K562 (cell line): ENCODE results near the gene ADIG. TPM values are rescaled to one million over a fixed set of nuclear protein-coding genes. Genes with fewer than 3 reads are reported as not detected.

ENCODE experiments used
- ATAC-seq: fragments of 200-7000 bp; cut with Tn5 transposase; 3 replicates; pipeline ENCODE4 v1.9.1; 2020; ENCODE audit warnings: moderate library complexity
- BruUV-seq: library from RNA; stranded (reverse); fragments of 400-500 nt; replicated peaks from 2 replicates; lab custom pipeline; 2021; lab: Mats Ljungman, UMichigan
- CTCF ChIA-PET: fragments of 300-600 bp; formaldehyde crosslinking; extraction: SDS; loops from one replicate; lab custom pipeline; 2021; ENCODE audit warnings: low intra/inter-chr PET ratio; lab: Yijun Ruan, JAX
- POLR2A ChIA-PET: fragments of 300-600, 350-650 bp; sonication (Branson Sonifier 250); formaldehyde crosslinking; extraction: SDS; loops from one replicate; lab custom pipeline; 2021; ENCODE audit warnings: antibody characterized with exemption, inconsistent platforms; lab: Yijun Ruan, JAX
- DNase-seq, 4 experiments: peaks; one replicate each; pipeline versions ENCODE4 v3.0.0 to v3.0.0-alpha.2; 2011 to 2018; ENCODE audit warnings: low spot score in 3 of 4, mixed read lengths in 3 of 4; ENCODE audit errors: extremely low read depth in 1 of 4
- FAIRE-seq: peaks from 2 replicates; lab custom pipeline; 2011; peaks lifted over from hg19 to GRCh38; lab: Jason Lieb, UNC
- H2AFZ ChIP-seq: 2 replicates; pipeline ENCODE4 v1.6.0; 2011; ENCODE audit warnings: low read depth, low read length, control low read depth, inconsistent platforms
- H3K27ac ChIP-seq: fragments of 200-600 bp; 3 replicates; pipeline ENCODE4 v1.8.0; 2011; ENCODE audit warnings: low read depth, mild to moderate bottlenecking, control low read depth, inconsistent platforms, low read length, moderate library complexity, mixed read lengths; ENCODE audit errors: extremely low read depth
- H3K27me3 ChIP-seq, 2 experiments: fragments of 300-600 bp in 1 of 2; 2 replicates in 1 of 2; 3 replicates in 1 of 2; pipeline versions ENCODE4 v1.6.0 to v1.8.0; 2011; ENCODE audit warnings: inconsistent platforms in 2 of 2, low read length in 2 of 2, mild to moderate bottlenecking in 1 of 2, mixed read lengths in 1 of 2, moderate library complexity in 1 of 2; ENCODE audit not compliant: control insufficient read depth in 2 of 2, insufficient read depth in 2 of 2
- H3K36me3 ChIP-seq: fragments of 300-600 bp; 3 replicates; pipeline ENCODE4 v1.8.0; 2011; ENCODE audit warnings: mild to moderate bottlenecking, low read length, inconsistent platforms; ENCODE audit not compliant: control insufficient read depth, insufficient read depth
- H3K4me1 ChIP-seq, 2 experiments: fragments of 200-600 bp in 1 of 2; replicated peaks in 1 of 2; 2 replicates in 1 of 2; 3 replicates in 1 of 2; pipeline versions ENCODE4 v1.5.1 to v1.8.0; 2011; ENCODE audit warnings: inconsistent platforms in 2 of 2, low read length in 2 of 2, mild to moderate bottlenecking in 1 of 2, mixed read lengths in 1 of 2, moderate library complexity in 1 of 2; ENCODE audit not compliant: control insufficient read depth in 2 of 2, insufficient read depth in 2 of 2
- H3K4me2 ChIP-seq: 2 replicates; pipeline ENCODE4 v1.6.1; 2011; ENCODE audit warnings: low read length, control low read depth, inconsistent platforms, mixed read lengths; ENCODE audit not compliant: insufficient read depth
- H3K4me3 ChIP-seq: fragments of 200-600 bp; sonication (generic), shearing (Covaris generic); 2 replicates; pipeline ENCODE4 v1.5.1; 2016; ENCODE audit warnings: control low read depth, inconsistent platforms
- H3K79me2 ChIP-seq: fragments of 200-600 bp; 3 replicates; pipeline ENCODE4 v1.8.0; 2011; ENCODE audit warnings: low read length, inconsistent platforms; ENCODE audit not compliant: control insufficient read depth, insufficient read depth
- H3K9ac ChIP-seq, 2 experiments: 2 replicates each; pipeline versions ENCODE4 v1.6.0 to v1.6.1; 2011; ENCODE audit warnings: low read depth in 2 of 2, low read length in 2 of 2, control low read depth in 1 of 2, inconsistent platforms in 1 of 2, mild to moderate bottlenecking in 1 of 2, mixed read lengths in 1 of 2; ENCODE audit not compliant: insufficient read depth in 1 of 2
- H3K9me1 ChIP-seq: one replicate; pipeline ENCODE4 v1.6.0; 2011; ENCODE audit warnings: inconsistent platforms, mild to moderate bottlenecking, low read length, moderate library complexity; ENCODE audit not compliant: control insufficient read depth, insufficient read depth
- H3K9me3 ChIP-seq: replicated peaks from 2 replicates; pipeline ENCODE4 v1.5.1; 2011; ENCODE audit warnings: low read depth, low read length, inconsistent platforms; ENCODE audit not compliant: control insufficient read depth, insufficient read depth
- H4K20me1 ChIP-seq: replicated peaks from 2 replicates; pipeline ENCODE4 v1.6.1; 2011; ENCODE audit warnings: low read length, inconsistent platforms, mixed read lengths; ENCODE audit not compliant: control insufficient read depth, insufficient read depth
- HMGN3 ChIP-seq: IDR thresholded peaks from 2 replicates; pipeline ENCODE4 v1.6.1; 2011; ENCODE audit warnings: borderline replicate concordance, low read depth, mild to moderate bottlenecking, mixed read lengths, low read length; ENCODE audit not compliant: insufficient read length; ENCODE audit errors: extremely low read depth
- HSF4 ChIP-seq: fragments of 250-450 bp; sonication (Bioruptor Pico); IDR thresholded peaks from 2 replicates; pipeline ENCODE4 v2.1.2; 2022; ENCODE audit warnings: mild to moderate bottlenecking, moderate library complexity, borderline replicate concordance
- KLF6 ChIP-seq: fragments of 250-450 bp; sonication (Bioruptor Pico); IDR thresholded peaks from 2 replicates; pipeline ENCODE4 v1.4.0; 2020; ENCODE audit warnings: mild to moderate bottlenecking, moderate library complexity, borderline replicate concordance
- MTA3 ChIP-seq: fragments of 450-650 bp; formaldehyde crosslinking; IDR thresholded peaks from 2 replicates; pipeline ENCODE4 v1.6.1; 2017; ENCODE audit warnings: mild to moderate bottlenecking, borderline replicate concordance
- NCOA2 ChIP-seq, 2 experiments: fragments of 450-650 bp; IDR thresholded peaks; 2 replicates each; pipeline ENCODE4 v1.6.1; 2018; ENCODE audit warnings: mild to moderate bottlenecking in 2 of 2, moderate library complexity in 1 of 2; ENCODE audit not compliant: partially characterized antibody in 2 of 2
- NELFE ChIP-seq: IDR thresholded peaks from 2 replicates; pipeline ENCODE4 v1.6.1; 2011; ENCODE audit warnings: mild to moderate bottlenecking; ENCODE audit not compliant: insufficient read depth, insufficient read length
- RAD51 ChIP-seq: fragments of 450-650 bp; IDR thresholded peaks from 2 replicates; pipeline ENCODE4 v1.7.1; 2016; ENCODE audit warnings: low read depth, mild to moderate bottlenecking, borderline replicate concordance
- TOE1 ChIP-seq, 2 experiments: fragments of 450-650 bp in 1 of 2; sonication (generic) in 1 of 2; formaldehyde crosslinking in 1 of 2; IDR thresholded peaks; 2 replicates each; pipeline versions ENCODE4 v1.7.1 to v1.8.0; 2016 to 2022; ENCODE audit warnings: borderline replicate concordance in 2 of 2, mild to moderate bottlenecking in 2 of 2, antibody characterized with exemption in 1 of 2, inconsistent platforms in 1 of 2, low read depth in 1 of 2, missing genetic modification reagents in 1 of 2, moderate library complexity in 1 of 2
- ZNF175 ChIP-seq: fragments of 200-800 bp; sonication (Bioruptor generic); IDR thresholded peaks from 2 replicates; pipeline ENCODE4 v1.6.1; 2016; ENCODE audit warnings: low read depth, mild to moderate bottlenecking, missing genetic modification characterization, missing compliant biosample characterization
- ZNF584 ChIP-seq: fragments of 200-800 bp; sonication (Bioruptor generic); IDR thresholded peaks from 2 replicates; pipeline ENCODE4 v1.6.1; 2016; ENCODE audit warnings: low read depth, mild to moderate bottlenecking, missing genetic modification characterization, missing compliant biosample characterization
- WGBS: fragments of 100-300 bp; shearing (Covaris generic); methylation state at CpG from one replicate; pipeline ENCODE4 v1.1.6; 2016; ENCODE audit warnings: low coverage, mixed read lengths; ENCODE audit not compliant: insufficient coverage; ENCODE audit errors: missing lambda C conversion rate; 5-methylcytosine and 5-hydroxymethylcytosine counted together
- in situ Hi-C: fragments of 300-500 bp; cut with MboI; formaldehyde crosslinking; loops from 4 replicates; pipeline ENCODE4 v1.15.0; 2018; ENCODE audit warnings: inconsistent platforms, mixed read lengths
- intact Hi-C: fragments of 100-400 bp; cut with micrococcal nuclease; formaldehyde crosslinking; loops from 2 replicates; pipeline ENCODE4 v1.14.2; 2022
- polyA plus RNA-seq, 8 experiments: library from polyadenylated mRNA; depleted of rRNA in 4 of 8; stranded (reverse) in 5 of 8; unstranded in 3 of 8; fragments of >200 nt; fragmentation: Nextera tagmentation in 2 of 8; fragmentation: Illumina TruSeq in 1 of 8; extraction: Ambion mirVana in 2 of 8; extraction: Trizol in 1 of 8; gene quantifications; 2 replicates each; pipeline versions ENCODE4 v1.2.1 to v1.2.3, GENCODE V29; 2011 to 2014; ENCODE audit warnings: inconsistent platforms in 1 of 8, missing spikeins in 1 of 8
- total RNA-seq, 7 experiments: library from RNA; depleted of rRNA in 6 of 7; stranded (reverse); fragments of >200 nt in 6 of 7; fragmentation: Illumina TruSeq in 2 of 7; extraction: Trizol in 2 of 7; gene quantifications; 2 replicates each; pipeline versions ENCODE4 v1.2.1 to v1.2.3, GENCODE V29; 2011 to 2021; ENCODE audit warnings: low replicate concordance in 1 of 7
- TF ChIP-seq, protein P1 (sequence below): fragments of 450-650 bp; formaldehyde crosslinking; IDR thresholded peaks from 2 replicates; pipeline ENCODE4 v1.4.0; 2022; ENCODE audit warnings: mild to moderate bottlenecking, moderate library complexity
- TF ChIP-seq, protein P2 (sequence below): sonication (generic); formaldehyde crosslinking; IDR thresholded peaks from 2 replicates; pipeline ENCODE4 v1.5.0; 2020; ENCODE audit warnings: missing genetic modification reagents
- TF ChIP-seq, protein P3 (sequence below): fragments of 450-650 bp; formaldehyde crosslinking; IDR thresholded peaks from 2 replicates; pipeline ENCODE4 v1.4.0; 2020; ENCODE audit warnings: mild to moderate bottlenecking, mixed read lengths
- TF ChIP-seq, protein P4 (sequence below), 2 experiments: fragments of 450-650 bp in 1 of 2; sonication (generic) in 1 of 2; formaldehyde crosslinking in 1 of 2; IDR thresholded peaks in 1 of 2; conservative IDR thresholded peaks in 1 of 2; 2 replicates each; pipeline versions ENCODE4 v1.6.1 to v1.8.1; 2016 to 2023; ENCODE audit warnings: mild to moderate bottlenecking in 2 of 2, moderate library complexity in 2 of 2, inconsistent platforms in 1 of 2, missing genetic modification reagents in 1 of 2
- TF ChIP-seq, protein P5 (sequence below): sonication (generic); formaldehyde crosslinking; IDR thresholded peaks from 2 replicates; pipeline ENCODE4 v1.9.0; 2022; ENCODE audit warnings: mild to moderate bottlenecking, missing genetic modification reagents

Gene ADIG
- total and polyA plus RNA-seq, 9 of the 15 experiments (the other 6 are each of a cell fraction or from before 2014, with no cell fraction given) = not detected

DNA sequence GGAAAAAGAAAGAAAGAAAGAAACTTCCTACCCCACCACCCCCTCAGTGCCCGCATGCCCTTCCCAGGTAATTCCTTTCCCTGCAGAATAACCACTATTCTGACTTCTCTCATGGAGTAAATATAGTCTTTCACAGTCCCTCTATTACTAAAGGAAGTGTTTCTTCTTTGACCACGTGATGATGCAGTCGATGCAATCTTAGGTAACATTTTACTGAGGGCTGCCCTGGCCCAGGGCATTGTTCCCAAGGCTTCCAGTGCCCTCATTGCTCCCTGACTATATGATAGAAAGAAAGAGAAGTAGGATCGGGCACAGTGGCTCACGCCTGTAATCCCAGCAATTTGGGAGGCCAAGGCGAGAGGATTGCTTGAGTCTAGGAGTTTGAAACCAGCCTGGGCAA is 49.7 kb downstream of the ADIG start:
- H3K9me1 ChIP-seq = no peaks in the 10 kb centered on the region
- intact Hi-C loops = no loop called here
- POLR2A ChIA-PET = no interaction called here
- TF ChIP-seq, protein P1, sequence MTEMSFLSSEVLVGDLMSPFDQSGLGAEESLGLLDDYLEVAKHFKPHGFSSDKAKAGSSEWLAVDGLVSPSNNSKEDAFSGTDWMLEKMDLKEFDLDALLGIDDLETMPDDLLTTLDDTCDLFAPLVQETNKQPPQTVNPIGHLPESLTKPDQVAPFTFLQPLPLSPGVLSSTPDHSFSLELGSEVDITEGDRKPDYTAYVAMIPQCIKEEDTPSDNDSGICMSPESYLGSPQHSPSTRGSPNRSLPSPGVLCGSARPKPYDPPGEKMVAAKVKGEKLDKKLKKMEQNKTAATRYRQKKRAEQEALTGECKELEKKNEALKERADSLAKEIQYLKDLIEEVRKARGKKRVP (CRISPR knock-in tag) = 0 out of 2 replicates have a peak, but pooled peaks have one; percentile 43
- TF ChIP-seq KLF6 (CRISPR knock-in tag) = peak; percentile 37; the same call in 1 of the 2 replicates
- TF ChIP-seq NCOA2 (IDR thresholded peaks at IDR 0.05; ENCODE audit: partially characterized antibody in 2 of 2) = no peak
- TF ChIP-seq HSF4 (CRISPR knock-in tag) = no peak
- TF ChIP-seq, protein P2, sequence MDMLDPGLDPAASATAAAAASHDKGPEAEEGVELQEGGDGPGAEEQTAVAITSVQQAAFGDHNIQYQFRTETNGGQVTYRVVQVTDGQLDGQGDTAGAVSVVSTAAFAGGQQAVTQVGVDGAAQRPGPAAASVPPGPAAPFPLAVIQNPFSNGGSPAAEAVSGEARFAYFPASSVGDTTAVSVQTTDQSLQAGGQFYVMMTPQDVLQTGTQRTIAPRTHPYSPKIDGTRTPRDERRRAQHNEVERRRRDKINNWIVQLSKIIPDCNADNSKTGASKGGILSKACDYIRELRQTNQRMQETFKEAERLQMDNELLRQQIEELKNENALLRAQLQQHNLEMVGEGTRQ (CRISPR knock-in tag) = peak; percentile 33
- TF ChIP-seq, protein P3, sequence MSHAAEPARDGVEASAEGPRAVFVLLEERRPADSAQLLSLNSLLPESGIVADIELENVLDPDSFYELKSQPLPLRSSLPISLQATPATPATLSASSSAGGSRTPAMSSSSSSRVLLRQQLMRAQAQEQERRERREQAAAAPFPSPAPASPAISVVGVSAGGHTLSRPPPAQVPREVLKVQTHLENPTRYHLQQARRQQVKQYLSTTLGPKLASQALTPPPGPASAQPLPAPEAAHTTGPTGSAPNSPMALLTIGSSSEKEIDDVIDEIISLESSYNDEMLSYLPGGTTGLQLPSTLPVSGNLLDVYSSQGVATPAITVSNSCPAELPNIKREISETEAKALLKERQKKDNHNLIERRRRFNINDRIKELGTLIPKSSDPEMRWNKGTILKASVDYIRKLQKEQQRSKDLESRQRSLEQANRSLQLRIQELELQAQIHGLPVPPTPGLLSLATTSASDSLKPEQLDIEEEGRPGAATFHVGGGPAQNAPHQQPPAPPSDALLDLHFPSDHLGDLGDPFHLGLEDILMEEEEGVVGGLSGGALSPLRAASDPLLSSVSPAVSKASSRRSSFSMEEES (CRISPR knock-in tag) = peak; percentile 77
- peak; percentile 78; the same call in 1 of the 2 replicates for TF ChIP-seq ZNF175
- TF ChIP-seq, protein P4, sequence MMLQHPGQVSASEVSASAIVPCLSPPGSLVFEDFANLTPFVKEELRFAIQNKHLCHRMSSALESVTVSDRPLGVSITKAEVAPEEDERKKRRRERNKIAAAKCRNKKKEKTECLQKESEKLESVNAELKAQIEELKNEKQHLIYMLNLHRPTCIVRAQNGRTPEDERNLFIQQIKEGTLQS (IDR thresholded peaks at IDR 0.05) = peak; percentile 59; the same call in 1 of the 2 replicates
- TF ChIP-seq, protein P4 (CRISPR knock-in tag; conservative IDR thresholded peaks at IDR 0.05) = no peak
- peak; percentile 60; the same call in 1 of the 2 replicates for TF ChIP-seq RAD51
- TF ChIP-seq NELFE = no peak
- TF ChIP-seq, protein P5, sequence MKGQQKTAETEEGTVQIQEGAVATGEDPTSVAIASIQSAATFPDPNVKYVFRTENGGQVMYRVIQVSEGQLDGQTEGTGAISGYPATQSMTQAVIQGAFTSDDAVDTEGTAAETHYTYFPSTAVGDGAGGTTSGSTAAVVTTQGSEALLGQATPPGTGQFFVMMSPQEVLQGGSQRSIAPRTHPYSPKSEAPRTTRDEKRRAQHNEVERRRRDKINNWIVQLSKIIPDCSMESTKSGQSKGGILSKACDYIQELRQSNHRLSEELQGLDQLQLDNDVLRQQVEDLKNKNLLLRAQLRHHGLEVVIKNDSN (CRISPR knock-in tag) = peak; percentile 64
- no peak for TF ChIP-seq MTA3
- peak; percentile 41; the same call in 1 of the 2 replicates for TF ChIP-seq TOE1 (IDR thresholded peaks at IDR 0.05; ENCODE audit: borderline replicate concordance)
- TF ChIP-seq TOE1 (CRISPR knock-in tag; IDR thresholded peaks at IDR 0.05; ENCODE audit: borderline replicate concordance, low read depth) = no peak
- 0 out of 2 replicates have a peak, but pooled peaks have one; percentile 53 for TF ChIP-seq ZNF584
- TF ChIP-seq HMGN3 = no peak

More for the DNA sequence above, 49.7 kb downstream of the ADIG start:
- Histone ChIP-seq H3K4me3 (no peak overlapping the region), H2AFZ (no peak overlapping the region), H3K9me3 (no peaks in the 10 kb centered on the region), H3K9ac (no peak overlapping the region), H3K36me3 (no peaks in the 10 kb centered on the region), H3K4me1 (peaks cover 6 to 11% of the 10 kb centered on the region in 2 experiments; a peak in 4 of 5 replicates), H3K79me2 (no peaks in the 10 kb centered on the region), H3K4me2 (no peak overlapping the region), H3K27ac (no peak overlapping the region), H4K20me1 (no peaks in the 10 kb centered on the region), H3K27me3 (peaks cover 5 to 12% of the 10 kb centered on the region in 2 experiments; a peak in 4 of 5 replicates)
- ATAC-seq = 0 out of 3 replicates have a peak, but pooled peaks have one; percentile 9
- no peak for DNase-seq
- no peak for FAIRE-seq
- WGBS = 37% methylated on average over 6 of the region's 6 CpGs
- CTCF ChIA-PET = no interaction called here
- in situ Hi-C loops = no loop called here
- BruUV-seq = TSS peak; percentile 81
